Measurements from ENCODE around the gene CLIP2. TPM values are rescaled to one million over a fixed set of nuclear protein-coding genes. Genes with fewer than 3 reads are reported as not detected.

Gene CLIP2
- polyA plus RNA-seq, 1 donor from 2014 or later = 25.7 TPM

- no peaks in the 10 kb centered on the region for H3K36me3 ChIP-seq (ENCODE audit: insufficient read depth, low read length)
- no peaks in the 10 kb centered on the region for H3K9me3 ChIP-seq (ENCODE audit: low read length)
- H2AFZ ChIP-seq (ENCODE audit: low read depth, low read length) = peak overlapping the region; percentile 100
- no peak for TF ChIP-seq MXI1 (conservative IDR thresholded peaks at IDR 0.05; ENCODE audit: poor library complexity, severe bottlenecking)
- TF ChIP-seq, protein P1, sequence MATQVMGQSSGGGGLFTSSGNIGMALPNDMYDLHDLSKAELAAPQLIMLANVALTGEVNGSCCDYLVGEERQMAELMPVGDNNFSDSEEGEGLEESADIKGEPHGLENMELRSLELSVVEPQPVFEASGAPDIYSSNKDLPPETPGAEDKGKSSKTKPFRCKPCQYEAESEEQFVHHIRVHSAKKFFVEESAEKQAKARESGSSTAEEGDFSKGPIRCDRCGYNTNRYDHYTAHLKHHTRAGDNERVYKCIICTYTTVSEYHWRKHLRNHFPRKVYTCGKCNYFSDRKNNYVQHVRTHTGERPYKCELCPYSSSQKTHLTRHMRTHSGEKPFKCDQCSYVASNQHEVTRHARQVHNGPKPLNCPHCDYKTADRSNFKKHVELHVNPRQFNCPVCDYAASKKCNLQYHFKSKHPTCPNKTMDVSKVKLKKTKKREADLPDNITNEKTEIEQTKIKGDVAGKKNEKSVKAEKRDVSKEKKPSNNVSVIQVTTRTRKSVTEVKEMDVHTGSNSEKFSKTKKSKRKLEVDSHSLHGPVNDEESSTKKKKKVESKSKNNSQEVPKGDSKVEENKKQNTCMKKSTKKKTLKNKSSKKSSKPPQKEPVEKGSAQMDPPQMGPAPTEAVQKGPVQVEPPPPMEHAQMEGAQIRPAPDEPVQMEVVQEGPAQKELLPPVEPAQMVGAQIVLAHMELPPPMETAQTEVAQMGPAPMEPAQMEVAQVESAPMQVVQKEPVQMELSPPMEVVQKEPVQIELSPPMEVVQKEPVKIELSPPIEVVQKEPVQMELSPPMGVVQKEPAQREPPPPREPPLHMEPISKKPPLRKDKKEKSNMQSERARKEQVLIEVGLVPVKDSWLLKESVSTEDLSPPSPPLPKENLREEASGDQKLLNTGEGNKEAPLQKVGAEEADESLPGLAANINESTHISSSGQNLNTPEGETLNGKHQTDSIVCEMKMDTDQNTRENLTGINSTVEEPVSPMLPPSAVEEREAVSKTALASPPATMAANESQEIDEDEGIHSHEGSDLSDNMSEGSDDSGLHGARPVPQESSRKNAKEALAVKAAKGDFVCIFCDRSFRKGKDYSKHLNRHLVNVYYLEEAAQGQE (IDR thresholded peaks at IDR 0.05; ENCODE audit: borderline replicate concordance) = no peak
- no peak for TF ChIP-seq TAF1 (IDR thresholded peaks at IDR 0.05; ENCODE audit: low read depth)
- no peak for TF ChIP-seq POLR2AphosphoS5 (IDR thresholded peaks at IDR 0.05)
- no peak for TF ChIP-seq CTCF (IDR thresholded peaks at IDR 0.05; ENCODE audit: poor library complexity, severe bottlenecking)
- no peak for TF ChIP-seq RAD21 (conservative IDR thresholded peaks at IDR 0.05)
- TF ChIP-seq EZH2 (IDR thresholded peaks at IDR 0.05; ENCODE audit: borderline replicate concordance, insufficient read depth, low read length, poor library complexity, severe bottlenecking) = no peak
- TF ChIP-seq EP300 (conservative IDR thresholded peaks at IDR 0.05; ENCODE audit: poor library complexity, severe bottlenecking) = no peak
- no peak for TF ChIP-seq SMC3 (conservative IDR thresholded peaks at IDR 0.05; ENCODE audit: poor library complexity)
- peak overlapping the region; percentile 99 for H3K9ac ChIP-seq (ENCODE audit: low read length)
- H3K27ac ChIP-seq (ENCODE audit: low read length) = peak overlapping the region; percentile 97
- H3K4me3 ChIP-seq (ENCODE audit: low read length) = peak overlapping the region; percentile 100
- H3F3A ChIP-seq (ENCODE audit: insufficient read depth, low read length, poor library complexity, severe bottlenecking) = no peaks in the 10 kb centered on the region
- no peaks in the 10 kb centered on the region for H4K20me1 ChIP-seq (ENCODE audit: insufficient read depth)
- H3K79me2 ChIP-seq (replicated peaks; ENCODE audit: insufficient read depth, low read length) = peaks cover 23% of the 10 kb centered on the region
- no peaks in the 10 kb centered on the region for H3K9me2 ChIP-seq (ENCODE audit: insufficient read depth, low read length)
- H3K4me2 ChIP-seq (ENCODE audit: low read length) = peak overlapping the region; percentile 62
- H3K27me3 ChIP-seq (ENCODE audit: insufficient read depth, low read depth, low read length) = no peaks in the 10 kb centered on the region
These were observed 35.4 kb upstream of the CLIP2 start for GRCh38 chr7:74253835-74254128.

GRCh38 chr7:74254129-74254857 is 34.9 kb upstream of the CLIP2 start, which contains the start of gene RFC2:
RFC2 (minus strand) TSS chr7:74254399; CDS start chr7:74254383, 16 bp downstream.
- TF ChIP-seq SMC3 (conservative IDR thresholded peaks at IDR 0.05; ENCODE audit: poor library complexity) (peak; percentile 52), TAF1 (IDR thresholded peaks at IDR 0.05; ENCODE audit: low read depth) (peak; percentile 80), POLR2AphosphoS5 (IDR thresholded peaks at IDR 0.05) (peak; percentile 98), EZH2 (IDR thresholded peaks at IDR 0.05; ENCODE audit: borderline replicate concordance, insufficient read depth, low read length, poor library complexity, severe bottlenecking) (no peak), RAD21 (conservative IDR thresholded peaks at IDR 0.05) (peak; percentile 38), CTCF (IDR thresholded peaks at IDR 0.05; ENCODE audit: poor library complexity, severe bottlenecking) (peak; percentile 47), MXI1 (conservative IDR thresholded peaks at IDR 0.05; ENCODE audit: poor library complexity, severe bottlenecking) (peak; percentile 91), EP300 (conservative IDR thresholded peaks at IDR 0.05; ENCODE audit: poor library complexity, severe bottlenecking) (peak; percentile 63)
- TF ChIP-seq, protein P1 (IDR thresholded peaks at IDR 0.05; ENCODE audit: borderline replicate concordance) = no peak
- H4K20me1 ChIP-seq (ENCODE audit: insufficient read depth) = no peaks in the 10 kb centered on the region
- H2AFZ ChIP-seq (ENCODE audit: low read depth, low read length) = peak within 1 kb of the TSS; percentile 100

More at GRCh38 chr7:74254129-74254857, 34.9 kb upstream of the CLIP2 start, which contains the start of gene RFC2:
- H3K9me3 ChIP-seq (ENCODE audit: low read length) = no peaks in the 10 kb centered on the region
- H3K27me3 ChIP-seq (ENCODE audit: insufficient read depth, low read depth, low read length) = no peaks in the 10 kb centered on the region
- H3F3A ChIP-seq (ENCODE audit: insufficient read depth, low read length, poor library complexity, severe bottlenecking) = no peaks in the 10 kb centered on the region
- no peaks in the 10 kb centered on the region for H3K36me3 ChIP-seq (ENCODE audit: insufficient read depth, low read length)
- peak within 1 kb of the TSS; percentile 62 for H3K4me2 ChIP-seq (ENCODE audit: low read length)
- H3K9me2 ChIP-seq (ENCODE audit: insufficient read depth, low read length) = no peaks in the 10 kb centered on the region
- H3K4me3 ChIP-seq (ENCODE audit: low read length) = peak within 1 kb of the TSS; percentile 100
- H3K27ac ChIP-seq (ENCODE audit: low read length) = peak within 1 kb of the TSS; percentile 97
- peak within 1 kb of the TSS; percentile 99 for H3K9ac ChIP-seq (ENCODE audit: low read length)
- H3K79me2 ChIP-seq (replicated peaks; ENCODE audit: insufficient read depth, low read length) = peaks cover 23% of the 10 kb centered on the region

All from neural cell (in vitro differentiated cells).